ENCODE data around the gene CPNE1.
"Not testable (repeated sequence)": the region's sequence is repeated elsewhere in the genome, so short reads cannot be mapped to it uniquely, and the experiment has no call there.

CPNE1 gene
- 16.5 to 35.9 (median 22.0) reads per million in 18 experiments for total RNA-seq

DNA sequence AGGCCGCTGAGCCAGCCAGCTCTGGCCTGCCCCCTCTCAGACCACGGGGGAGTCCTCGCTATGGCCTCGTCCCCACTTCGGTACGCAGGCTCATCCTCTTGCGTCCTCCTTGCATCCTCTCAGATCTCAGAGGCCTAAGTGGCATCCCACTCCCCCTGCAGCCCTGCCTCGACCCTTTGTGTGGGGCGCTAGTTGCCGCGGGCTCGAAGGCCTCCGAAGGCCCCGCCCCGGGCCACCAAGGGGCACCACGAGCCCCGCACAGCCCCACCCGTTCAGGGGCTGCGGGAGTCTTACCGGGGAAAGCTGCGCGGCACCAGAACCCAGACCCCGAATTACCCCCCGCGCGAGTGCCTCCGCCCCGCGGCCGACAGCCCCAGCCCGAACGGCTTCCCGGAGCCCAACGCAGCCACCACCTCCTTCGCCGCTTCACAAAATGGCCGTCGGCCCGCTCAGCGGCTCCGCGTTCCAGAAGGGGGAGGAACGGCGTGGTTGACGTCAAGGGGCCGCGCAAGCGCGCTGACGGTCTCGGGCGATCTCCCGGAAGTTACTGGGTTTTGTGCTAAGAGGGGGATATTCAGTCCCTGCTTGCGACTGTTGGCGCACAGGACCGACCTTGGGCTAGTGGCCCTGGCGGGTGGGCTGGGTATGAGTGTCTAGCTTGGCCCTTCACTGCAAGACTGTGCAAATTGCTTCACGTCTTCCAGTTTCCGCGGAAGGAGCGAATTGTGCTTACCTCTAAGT lies at the start of gene CPNE1, which contains the start of gene RBM12:
Gene CPNE1, minus strand, starts transcription at position 435 of the 741 bp plus-strand sequence. CDS start 31,977 bp downstream, outside the sequence.
Gene RBM12, minus strand, starts transcription at position 435 of the 741 bp plus-strand sequence. CDS start 9,578 bp downstream, outside the sequence.
- DNase-seq = peak; percentile 93 to 94

- no peak for DNase-seq
These were observed 49.4 kb upstream of the CPNE1 start for GRCh38 chr20:35714127-35714526.

DNA sequence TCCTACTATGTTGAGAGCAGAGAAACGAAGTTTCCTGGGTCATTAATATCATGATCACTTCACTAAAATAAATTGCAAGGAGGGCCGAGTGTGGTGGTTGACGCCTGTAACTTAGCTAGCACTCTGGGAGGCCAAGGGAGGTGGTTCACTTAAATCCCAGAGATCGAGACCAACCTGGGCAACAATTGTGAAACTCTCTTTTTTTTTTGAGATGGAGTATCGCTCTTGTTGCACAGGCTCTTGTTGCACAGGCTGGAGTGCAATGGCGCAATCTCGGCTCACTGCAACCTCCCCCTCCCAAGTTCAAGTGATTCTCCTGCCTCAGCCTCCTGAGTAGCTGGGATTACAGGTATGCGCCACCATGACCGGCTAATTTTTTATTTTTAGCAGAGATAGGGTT lies 48.4 kb upstream of the CPNE1 start:
- not testable (repeated sequence) for DNase-seq

GRCh38 chr20:35711588-35712209 lies 47.0 kb upstream of the CPNE1 start:
- no peak for DNase-seq

- no peak for DNase-seq
These were observed 46.3 kb upstream of the CPNE1 start for GRCh38 chr20:35710884-35711587.

DNA sequence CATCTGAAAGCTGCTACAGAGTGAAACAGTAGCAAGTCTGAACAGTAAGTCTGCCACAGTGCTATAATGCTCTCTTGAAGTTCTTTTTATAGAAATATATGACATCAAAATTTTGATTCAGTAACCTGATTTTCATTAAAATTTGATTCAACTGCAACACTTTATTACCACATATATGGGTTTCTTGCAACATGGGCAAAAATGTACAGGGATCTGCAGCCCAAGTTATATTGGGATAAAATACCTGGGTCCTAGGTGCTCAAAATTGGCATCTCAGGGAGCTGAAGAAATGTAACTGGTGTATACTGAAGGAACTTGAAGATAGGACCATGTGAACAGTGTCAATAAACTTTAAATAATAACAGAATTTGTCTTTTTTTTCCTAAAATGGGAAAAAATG lies 45.3 kb upstream of the CPNE1 start:
- no peak for DNase-seq

GRCh38 chr20:35709259-35709658 lies 44.6 kb upstream of the CPNE1 start:
- DNase-seq = no peak

GRCh38 chr20:35708502-35708901 lies 43.8 kb upstream of the CPNE1 start:
- DNase-seq = no peak

GRCh38 chr20:35706591-35707529 lies 42.2 kb upstream of the CPNE1 start:
- not testable (repeated sequence) for DNase-seq

- DNase-seq = not testable (repeated sequence)
These were observed 41.2 kb upstream of the CPNE1 start for GRCh38 chr20:35705894-35706293.

DNA sequence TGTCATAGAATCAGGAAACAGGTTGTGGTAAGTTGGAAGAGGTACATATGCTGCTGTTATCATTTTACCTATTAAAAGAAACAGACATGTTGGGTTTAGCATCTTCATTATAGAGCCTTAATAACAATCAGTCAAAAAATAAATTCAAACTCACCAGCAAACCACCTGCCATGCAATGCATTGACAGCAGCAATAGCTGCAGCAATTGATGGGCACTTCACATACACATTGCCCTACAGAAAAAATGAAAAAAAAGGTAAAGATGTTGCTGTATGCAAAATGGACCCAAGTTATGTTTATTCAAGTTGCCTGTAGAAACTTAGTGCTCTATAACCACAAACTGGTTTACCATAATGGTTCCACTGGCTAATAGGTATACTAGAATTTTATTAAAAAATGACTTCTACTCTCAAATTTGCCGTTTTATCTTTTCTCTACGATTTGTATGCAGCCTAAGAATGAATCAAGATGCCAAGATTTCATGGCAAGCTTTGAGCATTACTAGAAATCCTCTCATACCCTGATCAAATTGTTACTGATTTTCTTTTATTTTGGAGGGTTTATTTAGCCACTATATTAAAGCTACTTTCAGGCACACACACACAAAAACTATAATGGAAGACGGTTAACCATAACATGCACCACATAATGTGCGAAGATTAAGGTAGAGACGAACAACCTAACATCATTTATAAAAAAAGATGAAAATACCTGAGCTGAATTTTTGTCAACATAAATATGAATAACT lies 40.0 kb upstream of the CPNE1 start:
- DNase-seq = no peak

DNA sequence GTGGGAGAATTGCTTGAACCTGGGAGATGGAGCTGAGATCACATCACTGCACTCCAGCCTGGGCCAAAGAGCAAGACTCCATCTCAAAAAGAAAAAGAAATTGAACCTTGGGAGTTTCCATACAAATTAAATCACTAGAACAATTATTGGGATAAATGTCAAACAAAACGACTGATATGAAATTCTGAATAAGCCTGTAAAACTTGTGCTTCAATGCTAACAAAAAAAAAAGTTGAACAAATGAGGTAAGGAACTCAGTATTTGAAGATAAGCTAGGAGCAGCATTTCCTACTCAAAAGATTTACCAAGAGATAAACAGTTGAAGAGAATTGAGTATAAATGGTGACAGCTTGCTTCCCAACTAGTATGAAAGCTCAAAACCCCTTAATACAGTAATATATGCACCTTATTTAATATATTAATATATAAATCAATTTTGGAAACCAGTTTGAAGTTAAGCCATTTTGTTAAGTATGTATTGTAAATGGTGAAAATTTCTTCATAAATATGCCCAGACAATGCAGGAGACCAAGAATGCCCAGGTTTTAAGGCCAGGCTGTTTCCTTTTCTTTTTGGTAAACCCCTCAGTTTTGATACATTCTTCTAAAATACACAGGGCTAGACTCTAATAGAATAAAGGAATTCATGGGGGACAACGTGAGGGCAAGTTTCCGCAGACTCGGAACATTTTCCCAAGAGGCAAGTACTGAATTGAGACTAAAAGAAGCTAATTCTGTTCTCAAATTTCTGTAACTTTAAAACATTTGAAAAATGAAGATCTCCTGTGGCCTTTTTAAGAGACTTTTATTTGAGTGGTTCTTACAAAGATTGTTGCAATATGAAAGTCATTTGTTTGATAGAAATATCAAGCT lies 38.4 kb upstream of the CPNE1 start:
- no peak for DNase-seq

DNA sequence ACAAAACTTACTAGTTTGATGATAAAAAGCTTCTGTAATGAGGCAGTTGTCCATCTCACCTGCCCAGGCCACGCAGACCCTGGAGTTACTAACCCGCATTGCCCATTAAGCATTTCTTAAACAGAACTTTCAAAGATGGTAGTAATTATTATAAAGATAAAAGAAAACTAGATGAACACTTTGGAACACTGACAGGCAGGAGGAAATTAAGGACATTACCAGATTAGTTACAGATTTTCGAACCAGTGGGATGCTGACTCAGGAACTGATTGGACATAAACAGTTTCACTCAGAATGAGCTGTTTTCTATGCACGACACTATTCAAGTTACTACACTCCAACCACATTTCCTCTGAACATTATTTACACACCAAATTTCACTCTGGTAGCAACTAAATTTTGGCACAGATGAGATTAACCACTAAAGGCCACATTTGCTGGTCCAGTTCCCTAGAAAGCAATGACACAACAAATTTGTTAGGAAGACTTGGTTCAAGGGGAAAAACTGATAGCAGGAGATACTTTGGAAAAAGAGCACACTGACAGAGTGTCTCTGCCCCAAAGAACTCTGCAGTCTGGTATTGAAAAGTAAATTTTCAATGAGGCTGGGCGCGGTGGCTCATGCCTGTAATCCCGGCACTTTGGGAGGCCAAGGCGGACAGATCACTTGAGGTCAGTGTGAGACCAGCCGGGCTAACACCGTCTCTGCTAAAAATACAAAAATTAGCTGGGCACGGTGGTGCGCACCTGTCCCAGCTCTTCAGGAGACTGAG lies 37.5 kb upstream of the CPNE1 start:
- no peak for DNase-seq

DNA sequence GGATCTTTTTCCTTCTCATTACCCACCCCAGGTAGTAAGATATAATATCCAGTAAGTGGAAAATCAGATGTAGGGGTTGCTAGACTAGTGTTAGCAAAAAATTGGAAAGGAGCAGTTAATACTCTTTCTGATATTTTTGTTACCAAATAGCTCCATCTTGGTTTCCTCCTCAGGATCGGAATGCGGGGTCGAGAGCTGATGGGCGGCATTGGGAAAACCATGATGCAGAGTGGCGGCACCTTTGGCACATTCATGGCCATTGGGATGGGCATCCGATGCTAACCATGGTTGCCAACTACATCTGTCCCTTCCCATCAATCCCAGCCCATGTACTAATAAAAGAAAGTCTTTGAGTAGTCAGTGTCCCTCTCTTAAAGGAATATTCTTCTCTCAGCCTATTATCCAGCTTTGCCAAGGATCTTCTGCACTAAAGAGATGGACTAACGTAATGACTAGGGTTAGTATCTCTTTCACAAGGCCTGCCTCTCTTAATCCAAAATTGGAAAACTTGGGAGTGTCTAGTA lies 36.0 kb upstream of the CPNE1 start:
- no peak for DNase-seq

DNA sequence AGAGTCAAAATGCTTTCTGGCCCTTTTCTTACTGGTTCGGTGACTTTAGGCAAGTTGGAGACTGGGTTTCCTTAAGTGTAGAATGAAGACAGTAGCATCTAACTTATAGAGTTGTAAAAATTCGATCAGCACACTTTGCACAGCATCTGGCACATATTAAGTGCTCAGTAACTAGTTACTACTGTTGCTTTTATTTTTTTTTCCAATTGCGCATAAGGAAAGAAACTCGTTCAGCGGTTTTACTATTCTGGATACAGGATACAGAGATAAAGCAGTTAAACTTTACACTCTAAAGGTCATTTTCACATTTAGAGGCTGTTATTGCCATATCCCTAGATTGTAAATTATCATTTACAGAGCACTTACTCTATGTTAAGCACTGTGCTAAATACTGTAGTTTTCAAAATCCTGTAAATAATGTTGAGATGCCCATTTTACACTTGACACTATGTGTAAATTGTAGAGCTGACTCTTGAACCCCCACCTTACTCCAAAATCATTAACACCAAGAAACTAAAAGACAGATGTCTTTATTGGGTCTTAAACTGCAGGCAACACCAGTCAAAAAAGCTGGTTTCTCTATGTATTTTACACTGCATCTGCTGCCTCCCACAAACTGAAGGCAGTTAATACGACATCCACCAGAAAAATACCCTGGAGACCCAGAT lies 35.4 kb upstream of the CPNE1 start:
- DNase-seq = no peak

GRCh38 chr20:35699127-35699956 lies 34.6 kb upstream of the CPNE1 start, which contains the start of the genes NFS1 and ROMO1:
Gene NFS1 (minus strand): TSS chr20:35699352. CDS start chr20:35699288, 64 bp downstream.
Gene ROMO1 (plus strand): TSS chr20:35699405. CDS start chr20:35699633, 228 bp downstream.
- peak; percentile 84 to 88 for DNase-seq

- DNase-seq = no peak
These were observed 33.8 kb upstream of the CPNE1 start for GRCh38 chr20:35698298-35699126.
